OCI-LY7 (cell line): Measurements from ENCODE around the gene GDA. TPM values are rescaled to one million over a fixed set of nuclear protein-coding genes. Genes with fewer than 3 reads are reported as not detected.

ENCODE experiments used
- BruUV-seq: library from RNA; stranded (reverse); fragments of 400-500 nt; replicated peaks from 2 replicates; lab custom pipeline; 2021; lab: Mats Ljungman, UMichigan
- CTCF ChIA-PET: fragments of 300-600 bp; sonication (Branson Sonifier 250); formaldehyde crosslinking; loops from one replicate; lab custom pipeline; 2022; ENCODE audit warnings: antibody characterized with exemption; ENCODE audit not compliant: unreplicated experiment; lab: Charles Lee
- POLR2A ChIA-PET: fragments of 300-600 bp; sonication (Branson Sonifier 250); formaldehyde crosslinking; loops from one replicate; lab custom pipeline; 2022; ENCODE audit warnings: antibody characterized with exemption; lab: Charles Lee
- DNase-seq: peaks from one replicate; pipeline ENCODE4 v3.0.0-alpha.2; 2015; ENCODE audit warnings: low spot score
- H2AFZ ChIP-seq: fragments of 200-600 bp; sonication (generic), shearing (Covaris generic); 2 replicates; pipeline ENCODE4 v1.6.1; 2014; ENCODE audit warnings: mild to moderate bottlenecking, antibody characterized with exemption, low read length, moderate library complexity
- H3K27ac ChIP-seq: fragments of 200-600 bp; sonication (generic); 2 replicates; pipeline ENCODE4 v1.5.1; 2014; ENCODE audit warnings: mixed run types, low read depth, mild to moderate bottlenecking, moderate library complexity, low read length, inconsistent platforms; ENCODE audit not compliant: poor library complexity, severe bottlenecking
- H3K36me3 ChIP-seq: fragments of 200-600 bp; sonication (generic); 2 replicates; pipeline ENCODE4 v1.6.1; 2014; ENCODE audit warnings: mild to moderate bottlenecking, antibody characterized with exemption, low read length, moderate library complexity, mixed read lengths; ENCODE audit not compliant: insufficient read depth
- H3K4me1 ChIP-seq: fragments of 200-600 bp; sonication (generic); 2 replicates; pipeline ENCODE4 v1.5.1; 2014; ENCODE audit warnings: mild to moderate bottlenecking, low read length; ENCODE audit not compliant: insufficient read depth, poor library complexity, severe bottlenecking
- H3K4me2 ChIP-seq: fragments of 200-600 bp; sonication (generic); 2 replicates; pipeline ENCODE4 v1.6.1; 2014; ENCODE audit warnings: mild to moderate bottlenecking, low read length
- H3K4me3 ChIP-seq: fragments of 200-600 bp; sonication (generic); 2 replicates; pipeline ENCODE4 v1.5.1; 2014; ENCODE audit warnings: mild to moderate bottlenecking, low read depth, low read length; ENCODE audit not compliant: poor library complexity, severe bottlenecking
- H3K79me2 ChIP-seq: fragments of 200-600 bp; sonication (generic); 2 replicates; pipeline ENCODE4 v1.6.1; 2016; ENCODE audit warnings: low read depth, mild to moderate bottlenecking, low read length, moderate library complexity, mixed read lengths; ENCODE audit not compliant: insufficient read depth
- H3K9me2 ChIP-seq: fragments of 200-600 bp; sonication (generic); 2 replicates; pipeline ENCODE4 v1.6.1; 2016; ENCODE audit warnings: mild to moderate bottlenecking, low read length, mixed read lengths; ENCODE audit not compliant: insufficient read depth
- H3K9me3 ChIP-seq: fragments of 200-600 bp; sonication (generic); 2 replicates; pipeline ENCODE4 v1.6.1; 2014; ENCODE audit warnings: mild to moderate bottlenecking, mixed run types, low read length, mixed read lengths
- H4K20me1 ChIP-seq: fragments of 200-600 bp; sonication (generic); 2 replicates; pipeline ENCODE4 v1.6.1; 2014; ENCODE audit warnings: mild to moderate bottlenecking, antibody characterized with exemption, low read length, moderate library complexity, mixed read lengths; ENCODE audit not compliant: insufficient read depth
- CTCF ChIP-seq: fragments of 200-600 bp; sonication (generic); conservative IDR thresholded peaks from 2 replicates; pipeline ENCODE4 v1.5.1; 2014; ENCODE audit warnings: mild to moderate bottlenecking, antibody characterized with exemption, low read length, moderate library complexity, mixed read lengths
- EZH2phosphoT487 ChIP-seq: fragments of 200-600 bp; sonication (generic); IDR thresholded peaks from 2 replicates; pipeline ENCODE4 v1.6.1; 2018; ENCODE audit warnings: low read depth, borderline replicate concordance, mild to moderate bottlenecking, mixed run types, antibody characterized with exemption, low read length, moderate library complexity, mixed read lengths
- intact Hi-C: fragments of 100-400 bp; cut with micrococcal nuclease; formaldehyde crosslinking; loops from one replicate; pipeline ENCODE4 v1.10.0; 2022; ENCODE audit not compliant: unreplicated experiment
- total RNA-seq, 2 experiments: library from RNA; depleted of rRNA in 1 of 2; stranded (reverse); fragments of >200 nt in 1 of 2; shearing (Covaris generic) in 1 of 2; gene quantifications; 2 replicates each; pipeline ENCODE4 v1.2.3, GENCODE V29; 2014 to 2022

Gene GDA
- total RNA-seq, 2 experiments from 2014 or later = not detected

- H3K4me3 ChIP-seq = no peak overlapping the region
- no peaks in the 10 kb centered on the region for H3K4me1 ChIP-seq
- no peak overlapping the region for H2AFZ ChIP-seq
- DNase-seq = no peak
- H3K9me2 ChIP-seq = no peaks in the 10 kb centered on the region
- intact Hi-C loops = no loop called here
- no peaks in the 10 kb centered on the region for H3K79me2 ChIP-seq
- no TSS peak for BruUV-seq
- CTCF ChIA-PET = no interaction called here
- H3K27ac ChIP-seq = no peak overlapping the region
- no peaks in the 10 kb centered on the region for H3K36me3 ChIP-seq
- H4K20me1 ChIP-seq = no peaks in the 10 kb centered on the region
- H3K9me3 ChIP-seq = no peaks in the 10 kb centered on the region
- no peak for TF ChIP-seq EZH2phosphoT487
- no peak for TF ChIP-seq CTCF
- H3K4me2 ChIP-seq = no peak overlapping the region
- POLR2A ChIA-PET = interaction anchor here (0.6 to 0.7 kb wide), 2 partner anchors 16 to 269 kb away, joined by 3 to 7 read pairs; no protein-coding TSS in a partner anchor
Observed at GRCh38 chr9:72205513-72205912, 56.3 kb downstream of the GDA start.

GRCh38 chr9:72207278-72207677, 58.0 kb downstream of the GDA start:
- ChIA-PET POLR2A (no interaction called here), CTCF (no interaction called here)
- Histone ChIP-seq H2AFZ (no peak overlapping the region), H3K36me3 (no peaks in the 10 kb centered on the region), H3K9me2 (no peaks in the 10 kb centered on the region; the same call in 1 of the 2 replicates), H3K4me2 (no peak overlapping the region), H3K4me3 (no peak overlapping the region), H3K79me2 (no peaks in the 10 kb centered on the region), H3K4me1 (no peaks in the 10 kb centered on the region), H3K9me3 (no peaks in the 10 kb centered on the region), H4K20me1 (no peaks in the 10 kb centered on the region), H3K27ac (no peak overlapping the region)
- TF ChIP-seq EZH2phosphoT487 (no peak), CTCF (no peak)
- intact Hi-C loops = no loop called here
- BruUV-seq = no TSS peak
- DNase-seq = no peak

GRCh38 chr9:72210522-72210921, 61.3 kb downstream of the GDA start:
- Histone ChIP-seq H3K27ac (no peak overlapping the region), H3K4me1 (no peaks in the 10 kb centered on the region), H3K4me2 (no peak overlapping the region), H4K20me1 (no peaks in the 10 kb centered on the region), H3K9me3 (no peaks in the 10 kb centered on the region), H3K79me2 (no peaks in the 10 kb centered on the region), H3K4me3 (no peak overlapping the region), H2AFZ (no peak overlapping the region), H3K9me2 (no peaks in the 10 kb centered on the region; the same call in 1 of the 2 replicates), H3K36me3 (no peaks in the 10 kb centered on the region)
- intact Hi-C loops = no loop called here
- TF ChIP-seq EZH2phosphoT487 (no peak), CTCF (no peak)
- CTCF ChIA-PET = no interaction called here
- POLR2A ChIA-PET = interaction anchor here (0.5 to 1.1 kb wide), 2 partner anchors 35 to 122 kb away, joined by 3 read pairs; no protein-coding TSS in a partner anchor
- DNase-seq = no peak
- no TSS peak for BruUV-seq
